Activated CD8-positive, alpha-beta T cell treated with anti-CD3 and anti-CD28 coated beads for 36 hours (primary cell): Measurements from ENCODE around the gene KCNA2. TPM values are rescaled to one million over a fixed set of nuclear protein-coding genes. Genes with fewer than 3 reads are reported as not detected.

Source experiments
- ATAC-seq: fragments of 200-7000 bp; cut with Tn5 transposase; one replicate; pipeline ENCODE4 v1.10.0; 2021; ENCODE audit warnings: mild to moderate bottlenecking, moderate library complexity
- CTCF ChIA-PET: fragments of 350-600 bp; sonication (Branson Sonifier 250); formaldehyde crosslinking; loops from one replicate; lab custom pipeline; 2021; ENCODE audit warnings: antibody characterized with exemption; lab: Charles Lee
- POLR2A ChIA-PET: fragments of 350-600 bp; sonication (Branson Sonifier 250); formaldehyde crosslinking; loops from one replicate; lab custom pipeline; 2021; ENCODE audit warnings: antibody characterized with exemption; lab: Charles Lee
- DNase-seq: peaks from one replicate; pipeline ENCODE4 v3.0.0-alpha.2; 2020
- H3K27ac Mint-ChIP-seq: one replicate; pipeline ENCODE4 v1.8.0; 2021; ENCODE audit warnings: mild to moderate bottlenecking, mixed read lengths
- H3K27me3 Mint-ChIP-seq: one replicate; pipeline ENCODE4 v1.8.0; 2021; ENCODE audit warnings: mixed read lengths
- H3K36me3 Mint-ChIP-seq: one replicate; pipeline ENCODE4 v1.8.0; 2021; ENCODE audit warnings: low read depth, mixed read lengths
- H3K4me1 Mint-ChIP-seq: one replicate; pipeline ENCODE4 v1.8.0; 2021; ENCODE audit warnings: low read depth, mixed read lengths
- H3K4me3 Mint-ChIP-seq: one replicate; pipeline ENCODE4 v1.8.0; 2021; ENCODE audit warnings: mild to moderate bottlenecking, moderate library complexity, mixed read lengths
- H3K9me3 Mint-ChIP-seq: one replicate; pipeline ENCODE4 v1.8.0; 2021; ENCODE audit warnings: mixed read lengths
- CTCF ChIP-seq: fragments of 200-600 bp; IDR thresholded peaks from one replicate; pipeline ENCODE4 v1.8.0; 2022; ENCODE audit warnings: antibody characterized with exemption, mild to moderate bottlenecking
- intact Hi-C: fragments of 100-400 bp; cut with micrococcal nuclease; formaldehyde crosslinking; loops from one replicate; pipeline ENCODE4 v1.10.0; 2022
- total RNA-seq, 2 experiments: library from RNA; stranded (reverse); gene quantifications; one replicate each; pipeline ENCODE4 v1.2.3, GENCODE V29; 2021

The KCNA2 gene
- total RNA-seq, 2 experiments from 2014 or later: 0.02 to 0.14 TPM

- Mint-ChIP-seq H3K27ac (no peak overlapping the region), H3K4me3 (peak overlapping the region; percentile 13), H3K4me1 (no peaks in the 10 kb centered on the region), H3K36me3 (no peaks in the 10 kb centered on the region), H3K9me3 (no peaks in the 10 kb centered on the region), H3K27me3 (peaks cover 29% of the 10 kb centered on the region)
- ATAC-seq (peak; percentile 92), DNase-seq (peak; percentile 65)
- peak; percentile 83 for TF ChIP-seq CTCF
- POLR2A ChIA-PET: no interaction called here
- intact Hi-C loops: loop anchor here (5.0 kb wide), 1 partner anchor 62 kb away; no protein-coding TSS in a partner anchor
- CTCF ChIA-PET: interaction anchor here (0.6 to 5.6 kb wide), 35 partner anchors 9 to 348 kb away, joined by 3 to 42 read pairs (median 4); no protein-coding TSS in a partner anchor
Observed at GRCh38 chr1:110554871-110555801, 51.0 kb downstream of the KCNA2 start.

GRCh38 chr1:110551278-110551809 is 54.8 kb downstream of the KCNA2 start:
- ATAC-seq: no peak
- TF ChIP-seq CTCF: no peak
- no peak overlapping the region for H3K4me3 Mint-ChIP-seq
- ChIA-PET CTCF (no interaction called here), POLR2A (no interaction called here)
- no peak for DNase-seq
- H3K27ac Mint-ChIP-seq: no peak overlapping the region
- H3K36me3 Mint-ChIP-seq: no peaks in the 10 kb centered on the region
- intact Hi-C loops: no loop called here
- H3K27me3 Mint-ChIP-seq: peaks cover 21% of the 10 kb centered on the region
- H3K4me1 Mint-ChIP-seq: no peaks in the 10 kb centered on the region
- no peaks in the 10 kb centered on the region for H3K9me3 Mint-ChIP-seq

GRCh38 chr1:110549831-110550230 is 56.3 kb downstream of the KCNA2 start:
- no peaks in the 10 kb centered on the region for H3K36me3 Mint-ChIP-seq
- H3K4me3 Mint-ChIP-seq: no peak overlapping the region
- intact Hi-C loops: no loop called here
- TF ChIP-seq CTCF: no peak
- no peak for DNase-seq
- no peaks in the 10 kb centered on the region for H3K4me1 Mint-ChIP-seq
- no peaks in the 10 kb centered on the region for H3K9me3 Mint-ChIP-seq
- ATAC-seq: no peak
- CTCF ChIA-PET: interaction anchor here (1.5 kb wide), 1 partner anchor 25 kb away, joined by 4 read pairs; no protein-coding TSS in a partner anchor
- H3K27ac Mint-ChIP-seq: no peak overlapping the region
- peaks cover 18% of the 10 kb centered on the region for H3K27me3 Mint-ChIP-seq
- POLR2A ChIA-PET: interaction anchor here (1.5 kb wide), 1 partner anchor 29 kb away, joined by 3 read pairs; no protein-coding TSS in a partner anchor

- intact Hi-C loops: no loop called here
- no peak overlapping the region for H3K27ac Mint-ChIP-seq
- peak; percentile 43 for TF ChIP-seq CTCF
- peak; percentile 23 for DNase-seq
- no peak for ATAC-seq
- H3K9me3 Mint-ChIP-seq: no peaks in the 10 kb centered on the region
- H3K27me3 Mint-ChIP-seq: peaks cover 14% of the 10 kb centered on the region
- CTCF ChIA-PET: interaction anchor here (0.7 to 1.5 kb wide), 3 partner anchors 9 to 233 kb away, joined by 3 to 5 read pairs (median 4); no protein-coding TSS in a partner anchor
- POLR2A ChIA-PET: interaction anchor here (0.7 to 1.5 kb wide), 2 partner anchors 27 to 87 kb away, joined by 3 read pairs; no protein-coding TSS in a partner anchor
- no peaks in the 10 kb centered on the region for H3K4me1 Mint-ChIP-seq
- no peaks in the 10 kb centered on the region for H3K36me3 Mint-ChIP-seq
- no peak overlapping the region for H3K4me3 Mint-ChIP-seq
Observed at GRCh38 chr1:110548381-110548780, 57.8 kb downstream of the KCNA2 start.
